Esophagus squamous epithelium (tissue), 4 donors: Measurements from ENCODE around the gene LYZL1.
"Not testable (repeated sequence)": the region's sequence is repeated elsewhere in the genome, so short reads cannot be mapped to it uniquely, and the experiment has no call there.

ENCODE experiments used
- CTCF ChIP-seq, 6 experiments: fragments of 450-650 bp in 4 of 6; fragments of 200-600 bp in 2 of 6; sonication (generic) in 2 of 6; IDR thresholded peaks; one replicate each; pipeline ENCODE4 v1.5.1; 2016 to 2019; ENCODE audit warnings: antibody characterized with exemption in 6 of 6, mild to moderate bottlenecking in 4 of 6, moderate library complexity in 4 of 6
- POLR2A ChIP-seq, 4 donors: fragments of 450-650 bp; IDR thresholded peaks; one replicate each; pipeline ENCODE4 v1.6.1; 2017; ENCODE audit warnings: antibody characterized with exemption in 4 of 4, mild to moderate bottlenecking in 4 of 4, moderate library complexity in 3 of 4

GRCh38 chr10:29318141-29319071 is 29.5 kb downstream of the LYZL1 start:
- TF ChIP-seq CTCF, POLR2A (IDR thresholded peaks at IDR 0.05): not testable (repeated sequence)
